OCI-M2 (cell line): ENCODE measurements around the gene SAFB2.
"Not testable (repeated sequence)": the region's sequence is repeated elsewhere in the genome, so short reads cannot be mapped to it uniquely, and the experiment has no call there.

ENCODE experiments used
- DNase-seq: peaks from one replicate; lab custom pipeline; 2025; ENCODE audit not compliant: unreplicated experiment; lab: John Stamatoyannopoulos, UW

SAFB2 gene

GRCh38 chr19:5608766-5609165 lies 13.8 kb downstream of the SAFB2 start:
- not testable (repeated sequence) for DNase-seq

- no peak for DNase-seq
These were observed 14.3 kb downstream of the SAFB2 start for GRCh38 chr19:5608291-5608690.

DNA sequence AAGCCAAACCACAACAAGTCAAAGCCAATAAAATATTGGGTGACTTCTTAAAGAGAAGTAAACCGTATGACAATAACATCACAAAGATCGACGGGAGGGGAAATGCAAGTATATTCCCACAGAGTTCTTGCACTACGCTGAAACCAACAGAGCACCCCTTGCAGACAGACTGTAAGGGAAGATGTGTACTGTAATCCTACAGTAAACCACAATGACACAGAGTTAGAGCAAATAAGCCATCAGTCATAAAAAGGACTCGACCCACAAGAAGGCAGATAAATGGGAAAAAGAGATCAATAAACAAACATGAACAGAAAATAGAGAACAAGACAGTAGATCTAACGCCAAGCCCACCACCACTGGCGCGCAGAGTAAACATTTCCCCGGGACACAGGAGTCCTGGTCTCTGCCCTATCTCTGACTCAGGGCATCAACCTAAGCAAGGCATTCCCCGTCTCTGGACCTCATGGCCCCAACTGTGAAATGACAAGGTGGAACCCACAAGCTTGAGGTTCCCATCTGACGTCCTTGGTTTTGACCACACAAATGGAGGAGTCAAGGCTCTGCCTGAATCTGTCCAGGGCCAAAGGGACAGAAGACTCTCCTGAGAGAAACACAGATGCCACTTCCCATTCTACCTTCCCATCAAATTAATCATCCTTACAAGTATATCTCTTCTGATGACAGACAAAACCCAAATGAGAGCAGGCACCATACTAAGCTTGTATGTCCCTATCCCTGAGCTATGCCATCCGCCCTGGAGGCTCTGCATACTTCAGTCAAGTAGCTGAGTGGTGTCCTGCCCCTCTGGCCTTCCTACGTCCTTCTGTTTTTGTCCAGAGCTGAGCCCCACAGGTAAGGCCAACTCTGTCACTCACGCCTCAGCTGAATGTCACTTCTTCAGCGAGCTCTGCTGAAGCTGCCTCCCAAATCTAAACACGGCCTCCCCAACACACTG lies 15.0 kb downstream of the SAFB2 start:
- DNase-seq: no peak

DNA sequence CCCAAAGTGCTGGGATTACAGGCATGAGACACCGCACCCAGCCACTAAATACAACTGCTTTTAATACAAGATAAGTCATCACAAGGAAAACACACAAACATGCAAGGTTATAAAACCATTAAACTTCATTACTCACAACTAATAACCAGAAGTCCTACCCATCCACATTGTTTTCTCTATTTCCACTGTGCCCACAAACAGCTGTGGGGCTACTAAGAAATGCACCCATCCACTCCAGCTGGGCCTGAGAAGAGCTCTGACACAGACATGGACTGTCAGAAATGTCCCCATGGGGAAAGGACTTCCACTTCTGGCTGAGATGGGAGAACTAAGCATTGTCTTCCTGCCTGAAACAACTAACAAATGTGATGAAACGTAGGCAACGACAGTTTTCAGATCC lies 17.2 kb downstream of the SAFB2 start:
- no peak for DNase-seq

DNA sequence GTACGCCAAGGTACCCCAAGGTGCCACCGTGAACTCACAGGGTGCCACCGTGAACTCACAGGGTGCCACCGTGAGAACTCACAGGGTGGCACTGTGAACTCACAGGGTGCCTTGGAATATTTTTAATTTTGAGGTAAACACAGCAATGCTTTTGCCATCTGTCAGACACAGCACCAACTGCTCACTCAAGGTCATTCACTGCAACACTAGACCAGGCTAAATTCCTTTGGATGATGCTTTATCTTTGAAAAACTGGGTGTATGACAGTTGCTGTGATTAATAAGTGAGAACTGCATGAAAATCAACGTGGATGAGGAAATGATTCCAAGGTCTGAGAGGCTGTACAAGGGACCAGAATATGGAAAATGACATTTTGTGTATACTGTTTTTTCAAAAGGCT lies 18.9 kb downstream of the SAFB2 start:
- DNase-seq: no peak

- no peak for DNase-seq
These were observed 21.8 kb downstream of the SAFB2 start for GRCh38 chr19:5600797-5601196.

DNA sequence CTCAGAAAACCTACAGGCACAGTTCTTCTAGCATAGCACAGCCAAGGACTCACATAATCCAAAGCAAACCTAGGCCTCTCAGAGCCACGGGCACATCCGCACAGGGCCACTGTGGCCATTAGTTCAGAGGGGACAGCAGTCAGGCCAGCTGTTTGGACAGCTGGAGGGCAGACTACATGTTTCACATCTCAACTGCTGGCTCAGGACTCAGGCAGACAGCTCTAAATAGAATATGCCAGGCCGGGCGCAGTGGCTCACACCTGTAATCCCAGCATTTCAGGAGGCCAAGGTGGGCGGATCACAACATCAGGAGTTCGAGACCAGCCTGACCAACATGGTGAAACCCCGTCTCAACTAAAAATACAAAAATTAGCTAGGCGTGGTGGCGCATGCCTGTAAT lies 26.8 kb downstream of the SAFB2 start:
- DNase-seq: no peak

DNA sequence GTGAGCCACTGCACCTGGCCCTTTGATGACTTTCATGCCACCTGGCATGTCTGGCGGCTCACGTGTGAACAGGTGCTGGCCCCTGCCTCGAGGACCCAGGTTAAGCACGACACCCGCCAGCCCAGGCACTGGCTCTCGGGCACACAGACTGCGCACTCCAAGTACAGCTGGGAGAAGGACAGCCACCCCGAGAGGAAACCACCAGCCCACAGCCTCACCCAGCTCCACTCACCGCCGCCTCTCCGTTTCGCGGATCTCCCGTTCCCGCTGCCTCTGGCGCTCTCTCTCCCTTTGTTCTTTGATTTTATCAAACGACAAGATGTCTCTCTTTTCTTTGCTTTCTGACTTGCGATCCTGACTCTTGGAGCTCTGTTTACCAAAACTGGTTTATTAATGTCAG lies 27.4 kb downstream of the SAFB2 start:
- DNase-seq: no peak

GRCh38 chr19:5594521-5594950 lies 28.0 kb downstream of the SAFB2 start:
- no peak for DNase-seq

DNA sequence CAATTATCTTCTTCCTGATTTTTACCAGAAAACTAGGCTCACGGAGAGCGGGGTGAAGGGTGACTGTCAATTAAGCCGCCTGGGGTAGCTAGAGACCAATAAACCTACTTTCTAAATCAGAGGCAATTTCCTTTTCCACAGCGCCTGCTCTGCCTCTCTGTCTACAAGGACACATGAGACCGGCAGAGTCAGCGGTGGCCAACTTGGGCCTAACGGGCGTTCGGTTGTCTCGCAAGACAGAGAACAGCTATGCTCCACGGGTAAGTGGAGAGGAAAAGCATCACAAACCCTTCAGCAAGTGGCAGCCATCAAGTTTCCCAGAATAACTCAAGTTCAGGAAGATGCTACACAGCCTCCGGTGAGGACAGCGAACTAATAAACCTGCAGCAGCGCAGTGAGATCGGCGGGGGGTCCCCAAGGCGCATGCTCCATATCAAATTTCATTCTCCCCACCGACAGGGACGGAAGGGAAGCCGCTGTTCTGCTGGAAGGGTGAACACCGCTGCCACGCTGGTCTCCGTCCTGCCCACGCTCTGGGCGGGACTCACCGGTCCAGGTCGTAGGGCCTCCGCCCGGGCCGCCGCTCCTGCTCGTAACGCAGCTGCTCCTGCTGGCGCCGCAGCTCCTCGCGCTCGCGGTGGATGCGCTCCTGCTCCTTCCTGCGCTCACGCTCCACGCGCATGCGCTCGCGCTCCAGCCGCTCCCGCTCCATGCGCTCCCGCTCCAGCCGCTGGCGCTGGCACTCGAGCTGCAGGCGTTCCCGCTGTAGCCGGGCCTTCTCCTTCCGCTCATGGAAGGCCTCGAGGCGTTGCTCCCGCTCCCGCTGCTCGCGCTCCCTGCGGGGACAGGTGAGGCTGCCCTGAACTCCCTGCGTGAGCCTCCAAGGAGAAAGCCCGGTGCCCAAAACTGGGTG lies 29.0 kb downstream of the SAFB2 start:
- DNase-seq: no peak

DNA sequence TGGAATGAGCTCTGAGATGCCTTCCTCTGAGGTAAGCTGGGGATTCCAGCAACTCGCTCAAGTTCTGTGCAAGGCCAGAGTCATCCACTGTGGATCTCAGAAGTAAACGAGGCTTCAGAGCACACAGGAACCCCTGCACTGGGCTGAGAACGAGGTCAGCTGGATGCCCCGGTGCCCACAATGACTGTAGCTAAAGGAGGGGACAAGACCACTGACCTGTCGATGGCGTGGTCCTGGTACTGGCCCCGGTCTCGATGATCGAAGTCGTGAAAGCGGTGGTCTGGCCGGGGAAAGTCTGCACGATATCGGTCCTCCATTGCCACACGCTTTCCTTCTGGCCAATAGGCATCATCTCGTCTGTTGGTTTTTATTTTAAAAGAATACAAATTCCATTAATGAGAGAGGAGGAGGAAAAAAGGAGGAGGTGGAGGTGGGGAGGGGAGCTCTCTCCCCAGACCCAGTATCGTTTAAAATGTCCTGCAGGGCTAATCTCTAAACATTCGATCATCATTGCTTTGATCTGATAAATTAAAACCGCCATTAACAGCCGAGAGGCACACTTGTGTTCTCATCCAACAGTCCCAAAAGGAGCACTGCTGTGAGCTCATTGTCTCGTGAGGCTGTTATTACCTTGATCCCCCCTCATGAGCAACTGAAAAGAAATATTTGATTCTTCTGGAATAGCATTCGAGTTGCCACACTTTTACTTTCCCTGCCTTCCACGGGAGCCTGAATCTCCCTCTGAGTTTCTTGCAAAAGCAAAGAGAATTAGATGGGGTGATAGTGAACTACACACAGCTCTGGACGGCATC lies 29.8 kb downstream of the SAFB2 start:
- DNase-seq: no peak

- no peak for DNase-seq
These were observed 31.1 kb downstream of the SAFB2 start for GRCh38 chr19:5591476-5591875.

- DNase-seq: no peak
These were observed 31.8 kb downstream of the SAFB2 start for GRCh38 chr19:5590865-5591154.

GRCh38 chr19:5590151-5590864 lies 32.3 kb downstream of the SAFB2 start:
- DNase-seq: no peak

GRCh38 chr19:5588906-5589676 lies 33.5 kb downstream of the SAFB2 start:
- no peak for DNase-seq

DNA sequence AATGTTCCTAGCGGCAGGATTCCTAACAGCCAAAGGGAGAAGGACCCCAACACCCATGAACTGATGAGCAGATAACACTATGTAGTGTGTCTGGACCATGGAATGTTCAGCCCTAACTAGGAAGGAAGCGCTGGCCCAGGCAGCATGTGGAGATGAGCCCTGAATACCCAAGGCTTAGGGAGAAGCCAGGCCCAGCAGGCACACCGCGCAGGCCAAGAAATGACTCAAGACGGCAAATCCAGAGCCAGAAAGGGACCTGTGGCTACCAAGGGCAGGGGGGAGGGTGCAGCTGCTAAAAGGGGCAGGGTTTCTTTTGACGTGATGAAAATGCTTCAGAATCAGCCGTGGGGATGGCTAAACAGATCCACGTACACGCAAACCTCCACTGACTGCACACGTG lies 34.1 kb downstream of the SAFB2 start:
- no peak for DNase-seq

- DNase-seq: no peak
These were observed 34.9 kb downstream of the SAFB2 start for GRCh38 chr19:5587661-5588060.

GRCh38 chr19:5587071-5587455 lies 35.5 kb downstream of the SAFB2 start:
- no peak for DNase-seq

GRCh38 chr19:5586300-5587070 lies 36.1 kb downstream of the SAFB2 start:
- no peak for DNase-seq
